ENCODE measurements around the gene TSC22D2. TPM values are rescaled to one million over a fixed set of nuclear protein-coding genes. Genes with fewer than 3 reads are reported as not detected.

The TSC22D2 gene
- total and polyA plus RNA-seq, 8 donors, result 5.9 to 12.2 (median 7.8) TPM

GRCh38 chr3:150483226-150483625 is 75.1 kb downstream of the TSC22D2 start:
- TF ChIP-seq CTCF (IDR thresholded peaks at IDR 0.05), result no peak
- DNase-seq (no peak), FAIRE-seq (no peak), ATAC-seq (no peak)
- H3K4me1 ChIP-seq, result no peaks in the 10 kb centered on the region
- H3K9me3 ChIP-seq, result no peaks in the 10 kb centered on the region
- no peaks in the 10 kb centered on the region for H3K27me3 ChIP-seq
- no peak overlapping the region for H3K4me3 ChIP-seq
- H3K36me3 ChIP-seq, result no peaks in the 10 kb centered on the region
- intact Hi-C loops (cut with DNase I), result no loop called here
- no peak overlapping the region for H3K27ac ChIP-seq

- H3K27ac ChIP-seq, result no peak overlapping the region
- H3K4me1 ChIP-seq, result no peaks in the 10 kb centered on the region
- ATAC-seq, result no peak
- H3K27me3 ChIP-seq, result no peaks in the 10 kb centered on the region
- H3K9me3 ChIP-seq, result no peaks in the 10 kb centered on the region
- 96 to 97% methylated on average over 1 of the region's 1 CpG for WGBS, 2 donors
- no peak for DNase-seq
- H3K4me3 ChIP-seq, result no peak overlapping the region
- no peaks in the 10 kb centered on the region for H3K36me3 ChIP-seq
- intact Hi-C loops (cut with DNase I), result no loop called here
- TF ChIP-seq CTCF (IDR thresholded peaks at IDR 0.05), result no peak
- FAIRE-seq, result no peak
Measured at GRCh38 chr3:150484410-150484809, 76.3 kb downstream of the TSC22D2 start.

GRCh38 chr3:150488867-150489266 is 80.8 kb downstream of the TSC22D2 start:
- intact Hi-C loops (cut with DNase I), result no loop called here
- FAIRE-seq (no peak), DNase-seq (no peak), ATAC-seq (no peak)
- H3K4me1 ChIP-seq, result no peaks in the 10 kb centered on the region
- H3K27ac ChIP-seq, result no peak overlapping the region
- no peak for TF ChIP-seq CTCF (IDR thresholded peaks at IDR 0.05)
- 95 to 96% methylated on average over 2 of the region's 2 CpGs for WGBS, 2 donors
- H3K36me3 ChIP-seq, result no peaks in the 10 kb centered on the region
- H3K27me3 ChIP-seq, result no peaks in the 10 kb centered on the region
- H3K4me3 ChIP-seq, result no peak overlapping the region
- H3K9me3 ChIP-seq, result no peaks in the 10 kb centered on the region

- DNase-seq (no peak), ATAC-seq (peak in 2 of 4 donors; percentile 42 to 46), FAIRE-seq (no peak)
- Histone ChIP-seq H3K27ac (no peak overlapping the region), H3K27me3 (no peaks in the 10 kb centered on the region), H3K36me3 (no peaks in the 10 kb centered on the region), H3K9me3 (no peaks in the 10 kb centered on the region), H3K4me3 (no peak overlapping the region), H3K4me1 (peaks cover 0 to 3% (median 0%) of the 10 kb centered on the region in 3 donors)
- WGBS, 2 donors, result 93 to 97% methylated on average over 2 of the region's 2 CpGs
- no peak for TF ChIP-seq CTCF (IDR thresholded peaks at IDR 0.05)
- intact Hi-C loops (cut with DNase I), result loop anchor here in 2 of 3 donors (10.0 kb wide), 3 partner anchors 76 to 266 kb away; no protein-coding TSS in a partner anchor
Measured at GRCh38 chr3:150490277-150490986, 82.3 kb downstream of the TSC22D2 start.

- Histone ChIP-seq H3K27ac (no peak overlapping the region), H3K9me3 (no peaks in the 10 kb centered on the region), H3K4me1 (peaks cover 0 to 4% (median 0%) of the 10 kb centered on the region in 3 donors), H3K27me3 (no peaks in the 10 kb centered on the region), H3K4me3 (no peak overlapping the region), H3K36me3 (no peaks in the 10 kb centered on the region)
- TF ChIP-seq CTCF (IDR thresholded peaks at IDR 0.05), result no peak
- ATAC-seq, result no peak
- no peak for FAIRE-seq
- intact Hi-C loops (cut with DNase I), result loop anchor here in 2 of 3 donors (10.0 kb wide), 3 partner anchors 80 to 270 kb away; no protein-coding TSS in a partner anchor
- no peak for DNase-seq
- WGBS, 2 donors, result 88 to 94% methylated on average over 5 of the region's 5 CpGs
Measured at GRCh38 chr3:150494411-150494977, 86.4 kb downstream of the TSC22D2 start.
